HG03175 (cell line): ENCODE data around the gene ALDH4A1.
"Not testable (repeated sequence)": the region's sequence is repeated elsewhere in the genome, so short reads cannot be mapped to it uniquely, and the experiment has no call there.

ENCODE experiments used
- ATAC-seq: cut with Tn5 transposase; IDR thresholded peaks from one replicate; pipeline ENCODE4 v1.9.1; 2021; ENCODE audit warnings: mild to moderate bottlenecking, moderate library complexity; ENCODE audit not compliant: unreplicated experiment

The ALDH4A1 gene

GRCh38 chr1:18859560-18859959, 42.8 kb downstream of the ALDH4A1 start, which contains the start of gene TAS1R2:
TSS of gene TAS1R2 (minus strand) at chr1:18859660. CDS start at chr1:18859660, 0 bp downstream.
- no peak for ATAC-seq

GRCh38 chr1:18858070-18858688, 44.2 kb downstream of the ALDH4A1 start:
- ATAC-seq, result no peak

- ATAC-seq, result no peak
These were observed 45.9 kb downstream of the ALDH4A1 start for GRCh38 chr1:18856435-18856834.

- no peak for ATAC-seq
These were observed 46.8 kb downstream of the ALDH4A1 start for GRCh38 chr1:18855573-18855972.

- no peak for ATAC-seq
These were observed 47.9 kb downstream of the ALDH4A1 start for GRCh38 chr1:18854331-18855025.

- no peak for ATAC-seq
These were observed 49.9 kb downstream of the ALDH4A1 start for GRCh38 chr1:18852501-18852900.

GRCh38 chr1:18849261-18849711, 53.1 kb downstream of the ALDH4A1 start:
- ATAC-seq, result no peak

- not testable (repeated sequence) for ATAC-seq
These were observed 54.6 kb downstream of the ALDH4A1 start for GRCh38 chr1:18847723-18848122.

GRCh38 chr1:18840145-18840544, 62.2 kb downstream of the ALDH4A1 start:
- ATAC-seq, result no peak

- no peak for ATAC-seq
These were observed 65.7 kb downstream of the ALDH4A1 start for GRCh38 chr1:18836654-18837053.

GRCh38 chr1:18832319-18832718, 70.0 kb downstream of the ALDH4A1 start:
- ATAC-seq, result not testable (repeated sequence)

GRCh38 chr1:18831656-18832055, 70.7 kb downstream of the ALDH4A1 start:
- ATAC-seq, result no peak

GRCh38 chr1:18830596-18830995, 71.8 kb downstream of the ALDH4A1 start:
- no peak for ATAC-seq

GRCh38 chr1:18829671-18830070, 72.7 kb downstream of the ALDH4A1 start:
- no peak for ATAC-seq

- ATAC-seq, result no peak
These were observed 74.1 kb downstream of the ALDH4A1 start for GRCh38 chr1:18828224-18828623.

GRCh38 chr1:18823438-18823837, 78.9 kb downstream of the ALDH4A1 start:
- ATAC-seq, result no peak
